ENCODE results near the gene KCNK16.

Gene KCNK16

GRCh38 chr6:39322306-39322850 lies at the start of gene KCNK16:
Gene KCNK16, minus strand, starts transcription at chr6:39322702. Its CDS starts 162 bp downstream, at chr6:39322540.
- no peaks in the 10 kb centered on the region for H3K9me3 ChIP-seq (ENCODE audit: control insufficient read depth, insufficient read depth, low read length)
- H3K4me1 ChIP-seq (ENCODE audit: control insufficient read depth, insufficient read depth, low read length), result no peaks in the 10 kb centered on the region
- H3K9ac ChIP-seq (ENCODE audit: low read depth, low read length), result no peak within 1 kb of the TSS
- no peak within 1 kb of the TSS for H3K4me3 ChIP-seq (ENCODE audit: low read depth, low read length)
- no peaks in the 10 kb centered on the region for H3K27me3 ChIP-seq (ENCODE audit: control insufficient read depth, insufficient read depth, low read length)
- no peaks in the 10 kb centered on the region for H3K36me3 ChIP-seq (ENCODE audit: control insufficient read depth, insufficient read depth, low read length)

DNA sequence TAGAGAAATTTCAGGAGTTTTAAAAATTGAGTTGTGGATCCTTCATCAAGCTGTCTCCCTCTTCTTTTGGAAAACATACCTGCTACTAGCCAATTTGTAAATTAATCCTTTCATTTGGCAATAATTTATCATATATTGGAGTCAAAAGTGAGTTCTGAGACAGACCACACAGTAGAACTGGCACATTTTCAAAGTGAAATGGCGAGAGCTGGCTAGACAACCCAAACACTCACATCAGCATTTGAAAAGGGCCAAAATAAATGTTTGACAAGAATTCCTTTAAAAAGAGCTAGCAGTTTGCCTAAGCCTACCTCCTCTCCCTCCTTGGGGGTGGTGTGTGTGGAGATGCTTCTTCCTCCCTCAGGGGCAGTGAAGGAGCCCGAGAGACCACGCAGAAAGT lies 47.9 kb upstream of the KCNK16 start:
- H3K27me3 ChIP-seq (ENCODE audit: control insufficient read depth, insufficient read depth, low read length), result no peaks in the 10 kb centered on the region
- no peaks in the 10 kb centered on the region for H3K9me3 ChIP-seq (ENCODE audit: control insufficient read depth, insufficient read depth, low read length)

GRCh38 chr6:39369987-39370386 lies 47.5 kb upstream of the KCNK16 start:
- Histone ChIP-seq H3K9me3 (ENCODE audit: control insufficient read depth, insufficient read depth, low read length) (no peaks in the 10 kb centered on the region), H3K36me3 (ENCODE audit: control insufficient read depth, insufficient read depth, low read length) (no peaks in the 10 kb centered on the region)

More for the DNA sequence above, 47.9 kb upstream of the KCNK16 start:
- H3K4me1 ChIP-seq (ENCODE audit: control insufficient read depth, insufficient read depth, low read length), result peaks cover 2% of the 10 kb centered on the region
- H3K36me3 ChIP-seq (ENCODE audit: control insufficient read depth, insufficient read depth, low read length), result no peaks in the 10 kb centered on the region
- H3K4me3 ChIP-seq (ENCODE audit: low read depth, low read length), result no peak overlapping the region
- H3K9ac ChIP-seq (ENCODE audit: low read depth, low read length), result no peak overlapping the region

DNA sequence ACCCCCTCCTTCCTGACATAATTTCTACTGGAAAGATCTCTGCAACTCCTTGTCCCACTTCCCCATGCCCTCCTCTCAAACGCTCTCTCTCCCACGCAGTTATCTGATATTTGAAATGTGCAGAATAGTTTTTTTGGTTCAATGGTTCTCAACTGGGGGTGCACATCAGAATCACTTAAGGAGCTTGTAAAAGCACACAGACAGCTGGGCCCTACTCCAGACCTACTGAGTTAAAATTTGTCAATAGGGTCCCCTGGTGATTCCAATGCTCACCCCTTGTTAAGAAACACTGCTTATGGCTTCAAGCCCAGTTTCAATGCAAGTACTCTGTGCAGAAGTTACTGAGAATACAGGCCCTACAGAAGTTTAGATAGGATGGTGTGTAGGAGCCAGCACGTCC lies 45.2 kb upstream of the KCNK16 start:
- H3K9me3 ChIP-seq (ENCODE audit: control insufficient read depth, insufficient read depth, low read length), result no peaks in the 10 kb centered on the region
- H3K4me1 ChIP-seq (ENCODE audit: control insufficient read depth, insufficient read depth, low read length), result peaks cover 2% of the 10 kb centered on the region
- H3K36me3 ChIP-seq (ENCODE audit: control insufficient read depth, insufficient read depth, low read length), result no peaks in the 10 kb centered on the region
- H3K9ac ChIP-seq (ENCODE audit: low read depth, low read length), result no peak overlapping the region
- H3K27me3 ChIP-seq (ENCODE audit: control insufficient read depth, insufficient read depth, low read length), result no peaks in the 10 kb centered on the region
- no peak overlapping the region for H3K4me3 ChIP-seq (ENCODE audit: low read depth, low read length)

More at GRCh38 chr6:39369987-39370386, 47.5 kb upstream of the KCNK16 start:
- Histone ChIP-seq H3K4me1 (ENCODE audit: control insufficient read depth, insufficient read depth, low read length) (peaks cover 2% of the 10 kb centered on the region), H3K9ac (ENCODE audit: low read depth, low read length) (no peak overlapping the region), H3K27me3 (ENCODE audit: control insufficient read depth, insufficient read depth, low read length) (no peaks in the 10 kb centered on the region), H3K4me3 (ENCODE audit: low read depth, low read length) (no peak overlapping the region)

DNA sequence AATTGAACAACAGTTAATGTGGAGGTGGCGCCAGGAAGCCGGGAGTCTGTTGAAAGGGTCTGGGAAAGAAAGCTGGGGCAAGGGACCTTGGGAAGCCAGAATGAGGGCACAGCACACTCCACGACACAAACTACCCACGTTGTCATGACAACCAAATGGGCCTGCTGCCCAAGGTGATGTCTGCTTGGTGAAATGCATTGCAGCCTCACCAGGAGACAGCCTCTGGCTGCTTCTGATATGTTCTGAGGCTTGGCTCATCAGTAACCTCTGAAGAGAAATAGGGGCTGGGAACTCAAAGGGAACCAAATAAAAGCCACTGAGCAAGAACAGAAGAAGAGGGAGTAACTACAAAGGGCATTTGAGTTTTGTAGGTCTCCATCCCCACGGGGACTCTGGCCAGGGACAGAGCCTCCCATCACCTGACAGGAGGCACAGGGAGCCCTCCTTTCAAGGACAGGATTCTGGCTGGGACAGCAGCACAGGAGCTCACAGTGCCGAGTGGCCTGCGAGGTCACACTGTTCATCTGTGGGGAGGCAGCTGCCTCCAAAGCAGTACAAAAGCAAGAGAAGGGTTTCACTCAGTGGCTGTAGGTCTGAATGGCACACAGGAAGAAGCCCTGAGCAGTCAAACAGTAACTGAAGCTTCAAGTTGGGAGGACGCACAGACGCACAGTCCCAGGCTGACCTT lies 44.6 kb upstream of the KCNK16 start:
- Histone ChIP-seq H3K4me1 (ENCODE audit: control insufficient read depth, insufficient read depth, low read length) (peaks cover 4% of the 10 kb centered on the region), H3K9me3 (ENCODE audit: control insufficient read depth, insufficient read depth, low read length) (no peaks in the 10 kb centered on the region), H3K36me3 (ENCODE audit: control insufficient read depth, insufficient read depth, low read length) (no peaks in the 10 kb centered on the region), H3K4me3 (ENCODE audit: low read depth, low read length) (no peak overlapping the region), H3K9ac (ENCODE audit: low read depth, low read length) (no peak overlapping the region), H3K27me3 (ENCODE audit: control insufficient read depth, insufficient read depth, low read length) (no peaks in the 10 kb centered on the region)

DNA sequence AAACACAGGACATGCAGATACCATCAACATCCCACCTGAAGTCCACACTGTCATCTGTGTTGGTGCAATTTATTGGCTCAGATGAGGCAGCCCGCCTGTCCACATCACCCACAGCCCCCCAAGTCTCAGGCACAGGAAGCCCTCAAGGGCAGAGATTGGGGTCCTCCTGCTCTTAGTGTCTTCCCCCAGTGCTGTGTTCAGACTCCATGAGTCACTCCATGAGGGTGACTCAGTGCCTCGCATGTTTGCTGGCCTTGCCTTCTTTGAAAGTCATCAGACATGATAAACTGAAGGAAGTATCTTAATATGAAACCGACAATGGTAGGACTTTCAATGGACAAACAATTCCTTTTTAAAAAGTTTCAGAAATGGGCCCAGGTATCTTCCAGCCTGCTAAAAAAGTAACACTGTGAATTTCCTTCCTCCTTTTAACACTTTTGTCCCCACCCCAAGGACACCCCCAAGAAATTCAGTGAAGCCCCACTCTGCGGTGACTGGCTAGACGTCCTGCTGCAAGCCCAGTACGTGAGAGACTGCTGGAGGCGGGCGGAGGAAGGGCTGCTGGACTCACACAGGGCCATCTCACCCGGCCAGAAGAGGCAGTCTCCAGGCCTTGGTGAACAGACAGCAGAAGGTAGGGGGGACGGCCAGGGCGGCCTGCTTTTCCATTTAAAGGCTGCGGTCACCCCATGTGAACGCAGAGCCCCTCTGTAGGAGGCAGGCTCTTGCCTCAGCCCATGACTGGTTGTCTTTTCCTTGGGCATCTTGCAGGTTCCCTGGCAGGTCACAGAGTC lies 43.0 kb upstream of the KCNK16 start:
- no peaks in the 10 kb centered on the region for H3K9me3 ChIP-seq (ENCODE audit: control insufficient read depth, insufficient read depth, low read length)
- H3K36me3 ChIP-seq (ENCODE audit: control insufficient read depth, insufficient read depth, low read length), result no peaks in the 10 kb centered on the region
- H3K4me3 ChIP-seq (ENCODE audit: low read depth, low read length), result no peak overlapping the region
- peaks cover 4% of the 10 kb centered on the region for H3K4me1 ChIP-seq (ENCODE audit: control insufficient read depth, insufficient read depth, low read length)
- no peaks in the 10 kb centered on the region for H3K27me3 ChIP-seq (ENCODE audit: control insufficient read depth, insufficient read depth, low read length)
- no peak overlapping the region for H3K9ac ChIP-seq (ENCODE audit: low read depth, low read length)

- Histone ChIP-seq H3K4me1 (ENCODE audit: control insufficient read depth, insufficient read depth, low read length) (peaks cover 3% of the 10 kb centered on the region), H3K9me3 (ENCODE audit: control insufficient read depth, insufficient read depth, low read length) (no peaks in the 10 kb centered on the region), H3K36me3 (ENCODE audit: control insufficient read depth, insufficient read depth, low read length) (no peaks in the 10 kb centered on the region), H3K9ac (ENCODE audit: low read depth, low read length) (no peak overlapping the region), H3K4me3 (ENCODE audit: low read depth, low read length) (no peak overlapping the region), H3K27me3 (ENCODE audit: control insufficient read depth, insufficient read depth, low read length) (no peaks in the 10 kb centered on the region)
Measured at GRCh38 chr6:39363280-39363679, 40.8 kb upstream of the KCNK16 start.

GRCh38 chr6:39362487-39362865 lies 40.0 kb upstream of the KCNK16 start:
- Histone ChIP-seq H3K9me3 (ENCODE audit: control insufficient read depth, insufficient read depth, low read length) (no peaks in the 10 kb centered on the region), H3K4me3 (ENCODE audit: low read depth, low read length) (no peak overlapping the region), H3K36me3 (ENCODE audit: control insufficient read depth, insufficient read depth, low read length) (no peaks in the 10 kb centered on the region), H3K27me3 (ENCODE audit: control insufficient read depth, insufficient read depth, low read length) (no peaks in the 10 kb centered on the region), H3K9ac (ENCODE audit: low read depth, low read length) (no peak overlapping the region), H3K4me1 (ENCODE audit: control insufficient read depth, insufficient read depth, low read length) (peaks cover 3% of the 10 kb centered on the region)

DNA sequence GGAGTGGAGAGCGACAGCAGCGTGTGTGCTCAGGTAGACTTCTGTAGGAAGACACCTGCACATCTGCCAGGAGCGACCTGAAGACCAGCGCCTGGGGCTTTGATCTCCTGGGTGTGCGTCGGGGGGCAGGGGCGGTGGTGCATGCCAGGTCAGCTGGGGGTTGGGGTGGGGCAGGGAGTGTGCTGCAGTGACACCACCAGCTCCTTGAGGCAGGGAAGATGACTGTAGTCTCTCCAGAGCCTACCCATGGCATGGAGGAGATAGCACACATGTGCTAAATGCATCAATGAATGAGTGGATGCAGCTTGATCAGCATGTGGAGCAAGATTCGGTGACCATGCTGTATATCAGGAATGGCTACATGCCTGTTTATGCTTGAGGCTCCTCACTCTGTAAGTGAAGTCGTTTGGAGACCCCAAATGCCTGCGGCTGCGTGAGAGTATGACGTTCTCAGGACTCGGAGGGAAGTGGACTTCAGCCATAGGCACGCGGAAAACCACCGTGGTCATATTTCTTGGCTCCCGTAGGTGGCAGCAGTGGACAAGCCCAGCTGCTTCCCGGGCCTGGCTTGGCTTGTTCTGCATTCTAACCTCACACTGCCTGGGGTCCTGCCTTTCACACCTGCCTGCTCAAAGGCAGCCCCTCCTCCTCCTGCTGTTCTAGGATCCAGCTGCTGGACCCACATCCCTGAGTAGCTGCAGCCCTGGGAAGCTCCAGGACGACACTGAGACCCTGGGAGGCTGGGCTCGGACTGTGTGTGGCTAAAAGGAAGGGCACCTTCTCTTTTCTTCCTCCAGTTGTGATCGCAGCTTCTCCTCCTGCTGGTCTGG lies 39.4 kb upstream of the KCNK16 start:
- Histone ChIP-seq H3K4me1 (ENCODE audit: control insufficient read depth, insufficient read depth, low read length) (peaks cover 3% of the 10 kb centered on the region), H3K9me3 (ENCODE audit: control insufficient read depth, insufficient read depth, low read length) (no peaks in the 10 kb centered on the region), H3K9ac (ENCODE audit: low read depth, low read length) (no peak overlapping the region), H3K36me3 (ENCODE audit: control insufficient read depth, insufficient read depth, low read length) (no peaks in the 10 kb centered on the region), H3K27me3 (ENCODE audit: control insufficient read depth, insufficient read depth, low read length) (no peaks in the 10 kb centered on the region), H3K4me3 (ENCODE audit: low read depth, low read length) (no peak overlapping the region)

GRCh38 chr6:39360378-39360777 lies 37.9 kb upstream of the KCNK16 start:
- H3K36me3 ChIP-seq (ENCODE audit: control insufficient read depth, insufficient read depth, low read length), result no peaks in the 10 kb centered on the region
- H3K27me3 ChIP-seq (ENCODE audit: control insufficient read depth, insufficient read depth, low read length), result no peaks in the 10 kb centered on the region
- peaks cover 3% of the 10 kb centered on the region for H3K4me1 ChIP-seq (ENCODE audit: control insufficient read depth, insufficient read depth, low read length)
- H3K9me3 ChIP-seq (ENCODE audit: control insufficient read depth, insufficient read depth, low read length), result no peaks in the 10 kb centered on the region
- no peak overlapping the region for H3K9ac ChIP-seq (ENCODE audit: low read depth, low read length)
- H3K4me3 ChIP-seq (ENCODE audit: low read depth, low read length), result no peak overlapping the region

DNA sequence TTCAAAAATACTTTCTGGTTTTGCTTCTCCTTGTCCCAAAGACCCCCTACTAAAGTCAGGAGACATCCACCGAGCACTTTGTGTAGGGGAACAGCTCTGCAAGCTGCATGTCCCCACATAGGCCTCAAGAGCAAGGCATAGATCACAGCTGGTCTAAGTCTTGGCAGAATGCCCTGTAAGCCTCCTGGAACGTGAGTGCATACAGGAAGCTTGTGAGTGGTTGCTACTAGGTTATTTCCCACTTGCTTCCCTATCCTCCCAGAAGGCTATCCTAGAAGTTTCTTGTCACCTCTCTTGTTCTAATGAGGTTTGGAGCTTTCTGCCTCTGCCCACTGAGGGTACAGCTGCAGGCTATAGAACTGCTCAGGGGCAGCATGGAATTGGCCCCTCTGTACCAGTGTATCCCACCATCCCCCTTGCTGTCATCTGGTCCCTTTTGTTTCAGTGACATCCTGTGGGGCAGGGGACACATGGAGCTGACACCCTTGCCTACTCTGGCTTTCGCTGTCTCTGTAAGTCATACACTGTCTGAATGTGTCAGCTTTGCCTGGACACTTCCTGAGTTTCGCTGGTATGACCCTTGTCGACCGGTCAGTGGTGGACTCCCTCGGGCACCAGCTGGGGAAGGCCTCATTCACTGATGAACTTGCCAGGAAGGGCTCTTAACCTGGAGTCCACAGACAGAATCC lies 35.6 kb upstream of the KCNK16 start:
- peaks cover 3% of the 10 kb centered on the region for H3K4me1 ChIP-seq (ENCODE audit: control insufficient read depth, insufficient read depth, low read length)
- H3K9ac ChIP-seq (ENCODE audit: low read depth, low read length), result no peak overlapping the region
- no peaks in the 10 kb centered on the region for H3K36me3 ChIP-seq (ENCODE audit: control insufficient read depth, insufficient read depth, low read length)
- no peaks in the 10 kb centered on the region for H3K9me3 ChIP-seq (ENCODE audit: control insufficient read depth, insufficient read depth, low read length)
- H3K27me3 ChIP-seq (ENCODE audit: control insufficient read depth, insufficient read depth, low read length), result no peaks in the 10 kb centered on the region
- H3K4me3 ChIP-seq (ENCODE audit: low read depth, low read length), result no peak overlapping the region
